Activated effector memory CD4-positive, alpha-beta T cell treated with Interleukin-2 at 50 U/mL for 16 hours (primary cell): ENCODE data around the gene KHDC4.

Experiments used
- DNase-seq: peaks from one replicate; pipeline ENCODE4 v3.0.0-alpha.2; 2020

KHDC4 gene

GRCh38 chr1:155968670-155969069 is 34.5 kb upstream of the KHDC4 start:
- DNase-seq: no peak

- DNase-seq: no peak
Measured at GRCh38 chr1:155968051-155968400, 33.8 kb upstream of the KHDC4 start.

DNA sequence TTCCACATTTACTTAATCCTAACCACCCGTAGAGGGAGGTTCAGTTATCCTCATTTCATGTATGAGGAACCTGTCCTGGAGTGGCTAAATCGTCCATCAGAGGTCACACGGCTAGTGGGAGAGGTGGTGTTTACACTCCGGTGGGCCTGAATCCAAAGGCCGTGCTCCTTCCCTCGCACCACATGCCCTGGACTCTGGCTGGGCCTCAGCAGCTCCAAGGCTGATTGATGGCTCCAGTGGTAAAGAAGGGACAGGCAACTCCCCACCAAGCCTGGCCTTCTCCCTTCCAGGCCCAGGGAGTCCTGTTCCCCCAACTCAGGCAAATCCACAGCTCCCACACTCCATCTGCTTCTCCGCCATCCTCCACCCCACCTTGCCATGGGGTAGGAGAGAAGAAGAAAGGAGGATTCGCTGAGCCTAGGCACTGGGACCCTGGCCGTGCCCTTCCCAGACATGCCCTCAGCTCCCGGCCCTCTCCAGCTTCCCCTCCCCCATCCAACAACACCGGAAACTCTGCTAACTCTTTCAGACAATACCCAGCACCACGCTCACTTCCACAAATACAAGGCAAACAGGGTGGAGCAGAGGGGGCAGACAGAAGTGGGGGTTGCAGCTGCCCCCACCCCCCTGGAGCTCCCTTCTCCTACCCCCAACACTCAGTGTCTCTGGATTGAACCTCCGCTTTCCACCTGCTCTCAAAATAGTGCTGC is 33.3 kb upstream of the KHDC4 start:
- no peak for DNase-seq

DNA sequence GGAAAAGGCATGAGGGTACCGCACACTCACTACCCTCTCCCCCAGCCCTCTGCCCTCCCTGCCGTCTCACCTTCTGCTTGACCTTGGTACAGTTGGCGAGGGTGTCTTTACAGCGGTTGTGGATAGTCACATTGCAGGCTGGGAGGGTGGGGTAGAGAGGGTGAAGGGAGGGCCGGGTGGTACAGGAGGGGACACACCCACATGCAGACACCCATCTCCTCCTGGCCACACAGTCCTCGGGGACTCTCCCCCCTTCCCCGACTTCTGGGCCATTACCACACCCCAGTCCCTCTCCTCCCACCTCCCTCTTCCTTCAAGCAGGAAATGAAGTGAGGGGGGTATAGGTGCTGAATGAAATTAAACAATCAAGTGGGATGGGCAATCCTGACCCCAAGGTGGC is 32.5 kb upstream of the KHDC4 start:
- no peak for DNase-seq

- DNase-seq: no peak
Measured at GRCh38 chr1:155966135-155966534, 31.9 kb upstream of the KHDC4 start.

DNA sequence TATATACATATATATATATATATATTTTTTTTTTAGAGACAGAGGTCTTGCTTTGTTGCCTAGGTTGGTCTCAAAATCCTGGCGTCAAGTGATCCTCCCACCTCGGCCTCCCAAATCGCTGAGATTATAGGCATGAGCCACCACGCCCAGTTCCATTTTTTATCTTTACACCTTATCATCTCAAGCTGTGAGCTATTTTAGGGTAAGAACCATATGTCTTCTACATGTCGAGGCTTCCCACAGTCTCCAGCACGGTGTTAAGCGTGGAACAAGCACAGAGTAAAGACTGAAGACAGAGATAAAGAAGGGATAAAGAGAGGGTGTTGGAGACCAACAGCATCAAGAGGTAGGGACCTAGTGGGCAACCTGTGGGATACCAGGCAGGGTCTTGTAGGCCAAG is 30.0 kb upstream of the KHDC4 start:
- no peak for DNase-seq

DNA sequence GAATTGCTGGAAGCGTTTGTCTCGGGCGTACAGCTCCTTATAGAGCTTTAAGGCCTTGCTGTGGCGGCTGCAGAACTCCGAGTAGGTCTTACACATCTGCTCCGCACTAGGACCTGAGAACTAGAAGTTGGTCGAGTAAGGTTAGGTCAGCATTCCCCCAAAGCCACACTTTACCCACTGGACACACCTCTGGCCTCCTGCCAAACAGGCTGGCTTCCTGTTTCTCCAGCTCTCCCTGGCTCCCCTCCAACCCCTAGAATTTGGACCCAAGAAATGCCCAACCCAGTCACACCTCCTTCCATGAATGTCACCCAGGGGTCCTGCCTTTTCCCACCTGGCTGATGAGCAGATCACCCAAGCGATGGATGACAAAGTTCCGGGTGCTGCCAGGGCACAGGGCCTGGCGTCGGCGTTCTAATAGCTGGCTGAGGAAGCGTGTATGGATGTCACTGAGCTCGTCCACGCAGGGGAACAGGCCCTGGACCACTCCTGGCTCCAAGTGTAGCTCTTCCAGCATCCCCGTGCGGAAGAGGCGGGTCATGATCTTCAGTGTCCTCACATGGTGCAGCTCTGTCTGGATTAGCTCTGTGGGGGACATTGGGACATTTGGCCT is 28.5 kb upstream of the KHDC4 start:
- DNase-seq: no peak

DNA sequence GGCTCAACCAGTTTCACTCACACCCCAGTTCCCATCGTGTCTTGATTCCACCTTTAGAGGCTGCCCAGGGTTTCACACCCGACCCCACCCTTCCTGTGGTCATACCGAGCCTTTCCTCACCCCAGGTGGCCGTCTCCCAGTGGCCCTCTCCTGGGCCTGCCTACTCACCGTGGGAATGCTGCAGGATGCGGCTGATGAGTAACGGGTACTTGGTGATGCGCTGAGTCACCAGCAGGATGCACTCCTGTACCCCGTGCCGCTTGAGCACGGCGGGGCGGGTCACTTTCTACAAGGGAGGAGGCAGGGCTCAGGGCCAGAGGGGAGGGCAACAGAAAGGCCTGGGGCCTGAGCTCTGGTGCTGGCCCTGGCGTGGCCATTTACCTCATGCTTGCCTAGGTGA is 27.7 kb upstream of the KHDC4 start:
- no peak for DNase-seq

GRCh38 chr1:155960081-155960745 is 26.0 kb upstream of the KHDC4 start:
- DNase-seq: no peak

DNA sequence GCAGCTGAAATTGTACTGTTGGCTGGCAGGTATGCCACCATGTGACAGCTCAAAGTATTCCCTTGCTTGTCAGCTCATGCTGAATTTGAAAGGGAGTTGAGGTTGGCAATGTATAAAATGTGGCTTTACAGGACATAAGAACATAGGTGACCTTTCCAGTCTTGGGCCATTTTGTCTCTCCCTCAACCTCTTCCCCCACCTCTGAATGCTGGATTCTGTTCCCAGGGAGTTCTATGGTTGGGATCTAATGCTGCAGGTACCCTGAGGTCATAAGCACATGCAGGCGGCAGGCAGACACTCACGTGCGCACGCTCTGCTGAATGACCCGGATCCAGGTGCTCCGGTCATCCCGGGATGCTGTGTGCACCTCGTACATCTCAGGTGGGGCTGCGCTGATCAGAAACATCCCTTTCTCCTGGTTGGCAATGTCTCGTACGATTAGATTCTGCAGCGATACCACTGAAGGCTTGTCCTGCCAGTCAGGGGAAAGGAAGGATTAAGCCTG is 23.2 kb upstream of the KHDC4 start:
- DNase-seq: no peak

GRCh38 chr1:155954645-155955044 is 20.4 kb upstream of the KHDC4 start:
- no peak for DNase-seq

DNA sequence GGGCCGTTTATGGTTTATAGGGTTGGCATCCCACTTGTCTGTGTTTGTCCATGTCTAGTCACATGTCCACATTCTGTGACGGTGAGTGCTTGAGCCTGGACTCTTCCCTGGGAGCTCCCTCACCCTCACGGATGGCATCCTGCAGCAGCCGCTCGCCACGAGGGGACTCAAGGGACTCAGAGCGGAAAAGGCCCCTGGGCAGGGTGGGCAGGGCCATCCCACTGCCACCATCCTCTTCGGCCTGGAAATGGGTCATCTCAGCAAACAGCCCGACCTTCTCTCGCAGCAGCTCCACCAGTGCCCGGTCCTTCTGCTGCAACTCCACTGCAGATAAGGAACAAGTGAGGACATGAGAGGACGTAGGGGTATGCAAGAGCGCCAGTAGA is 18.3 kb upstream of the KHDC4 start:
- DNase-seq: no peak

GRCh38 chr1:155951753-155952504 is 17.7 kb upstream of the KHDC4 start:
- no peak for DNase-seq

DNA sequence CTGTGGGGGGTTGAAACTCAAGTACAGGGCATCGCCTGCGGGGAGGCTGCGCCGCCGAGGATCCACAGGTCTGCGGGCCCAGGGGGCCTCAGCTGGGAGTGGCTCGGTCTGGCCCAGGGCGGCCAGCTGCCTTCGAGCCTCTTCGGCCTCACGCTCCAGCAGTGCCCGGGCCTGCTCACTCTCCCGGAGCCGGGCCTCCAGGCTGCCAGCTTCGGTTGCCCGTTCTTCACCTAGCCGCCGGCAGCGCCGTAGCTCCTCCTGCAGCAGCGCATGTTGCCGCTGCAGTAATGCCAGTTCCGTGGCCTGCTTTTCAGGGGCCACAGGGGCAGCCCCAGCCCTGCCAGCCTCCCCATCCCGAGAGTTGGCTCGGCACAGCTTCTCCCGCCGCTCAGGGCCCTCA is 16.6 kb upstream of the KHDC4 start:
- DNase-seq: no peak

GRCh38 chr1:155947741-155948140 is 13.5 kb upstream of the KHDC4 start:
- DNase-seq: no peak

GRCh38 chr1:155947292-155947691 is 13.1 kb upstream of the KHDC4 start:
- DNase-seq: no peak

GRCh38 chr1:155946633-155947219 is 12.5 kb upstream of the KHDC4 start:
- no peak for DNase-seq

- no peak for DNase-seq
Measured at GRCh38 chr1:155944444-155944799, 10.2 kb upstream of the KHDC4 start.

- no peak for DNase-seq
Measured at GRCh38 chr1:155942578-155943141, 8.4 kb upstream of the KHDC4 start.

DNA sequence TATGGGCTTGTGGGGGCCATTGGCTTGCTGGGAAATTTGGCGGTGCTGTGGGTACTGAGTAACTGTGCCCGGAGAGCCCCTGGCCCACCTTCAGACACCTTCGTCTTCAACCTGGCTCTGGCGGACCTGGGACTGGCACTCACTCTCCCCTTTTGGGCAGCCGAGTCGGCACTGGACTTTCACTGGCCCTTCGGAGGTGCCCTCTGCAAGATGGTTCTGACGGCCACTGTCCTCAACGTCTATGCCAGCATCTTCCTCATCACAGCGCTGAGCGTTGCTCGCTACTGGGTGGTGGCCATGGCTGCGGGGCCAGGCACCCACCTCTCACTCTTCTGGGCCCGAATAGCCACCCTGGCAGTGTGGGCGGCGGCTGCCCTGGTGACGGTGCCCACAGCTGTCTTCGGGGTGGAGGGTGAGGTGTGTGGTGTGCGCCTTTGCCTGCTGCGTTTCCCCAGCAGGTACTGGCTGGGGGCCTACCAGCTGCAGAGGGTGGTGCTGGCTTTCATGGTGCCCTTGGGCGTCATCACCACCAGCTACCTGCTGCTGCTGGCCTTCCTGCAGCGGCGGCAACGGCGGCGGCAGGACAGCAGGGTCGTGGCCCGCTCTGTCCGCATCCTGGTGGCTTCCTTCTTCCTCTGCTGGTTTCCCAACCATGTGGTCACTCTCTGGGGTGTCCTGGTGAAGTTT is 7.8 kb upstream of the KHDC4 start:
- DNase-seq: no peak

DNA sequence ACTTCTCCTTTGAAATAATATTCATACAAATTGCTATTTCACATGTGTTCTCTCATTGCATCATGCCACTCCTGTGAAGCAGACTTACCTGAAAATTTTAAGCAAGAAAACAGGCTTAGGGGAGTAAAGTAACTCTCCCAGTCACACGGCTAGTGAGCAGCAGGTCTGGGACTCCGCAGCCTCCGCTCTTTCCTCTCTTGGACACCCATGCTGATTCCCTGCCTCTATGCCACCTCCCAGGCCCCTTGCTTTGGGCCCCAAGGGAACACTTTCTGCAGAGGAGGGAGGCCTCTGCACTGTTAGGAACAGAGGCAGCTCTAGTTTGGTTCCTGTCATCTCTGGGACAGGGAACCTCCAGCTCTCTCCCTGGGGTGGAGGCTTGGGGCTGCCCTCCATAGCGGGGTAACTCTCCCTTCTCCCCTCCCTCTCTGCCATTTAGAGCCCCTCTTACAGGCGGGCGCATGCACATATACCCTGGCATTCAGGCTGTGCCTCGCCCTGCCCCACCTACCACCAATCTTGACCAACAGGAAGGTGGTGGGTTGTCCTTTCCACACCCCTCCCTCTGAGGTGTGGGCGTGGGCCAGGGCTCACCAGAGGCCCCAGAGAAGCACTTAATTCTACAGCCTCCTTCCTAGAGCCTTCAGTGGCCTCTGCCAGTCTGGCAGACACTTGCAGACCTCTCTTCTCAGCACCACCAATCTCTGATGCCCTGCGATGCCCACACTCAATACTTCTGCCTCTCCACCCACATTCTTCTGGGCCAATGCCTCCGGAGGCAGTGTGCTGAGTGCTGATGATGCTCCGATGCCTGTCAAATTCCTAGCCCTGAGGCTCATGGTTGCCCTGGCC is 7.0 kb upstream of the KHDC4 start, which contains the start of gene RXFP4:
RXFP4 (plus strand) TSS at position 646 of the 852 bp plus-strand sequence; CDS start at position 718, 72 bp downstream.
- no peak for DNase-seq
